Activated CD4-positive, alpha-beta T cell treated with anti-CD3 and anti-CD28 coated beads for 36 hours (primary cell): ENCODE results near the gene FTO. TPM values are rescaled to one million over a fixed set of nuclear protein-coding genes. Genes with fewer than 3 reads are reported as not detected.

Source experiments
- total RNA-seq, 2 experiments: library from RNA; stranded (reverse); gene quantifications; one replicate each; pipeline ENCODE4 v1.2.3, GENCODE V29; 2021

FTO gene
- total RNA-seq, 2 experiments from 2014 or later: 50.9 to 57.6 TPM

Other genes with a start within 250 kb of the FTO start
- 10 to 100 TPM; 22.7 to 25.9 TPM for gene AKTIP, start 200.9 kb upstream of the FTO start, total RNA-seq
- 10 to 100 TPM in 1 of 2 experiments, 1 to 10 TPM in 1; 7.8 to 10.2 TPM for gene RPGRIP1L, start 297 bp upstream of the FTO start, total RNA-seq